HepG2 (cell line): ENCODE measurements around the gene CAPZB. TPM values are rescaled to one million over a fixed set of nuclear protein-coding genes. Genes with fewer than 3 reads are reported as not detected.
A peak's percentile ranks its signal among the peaks of the same experiment; 100 is the strongest.

Experiments used
- ARID4A ChIP-seq: sonication (generic); formaldehyde crosslinking; IDR thresholded peaks from 2 replicates; pipeline ENCODE4 v1.5.0; 2020; ENCODE audit warnings: mild to moderate bottlenecking, missing genetic modification reagents, borderline replicate concordance
- MXI1 ChIP-seq: IDR thresholded peaks from 3 replicates; pipeline ENCODE4 v1.6.1; 2012; ENCODE audit warnings: low read depth, low read length, inconsistent platforms, borderline replicate concordance
- NFRKB ChIP-seq: fragments of 450-650 bp; IDR thresholded peaks from 2 replicates; pipeline ENCODE4 v1.6.1; 2017
- SAFB2 ChIP-seq: sonication (generic); formaldehyde crosslinking; IDR thresholded peaks from 2 replicates; pipeline ENCODE4 v1.5.1; 2020; ENCODE audit warnings: missing genetic modification reagents, low read depth, mild to moderate bottlenecking, borderline replicate concordance
- SP5 ChIP-seq: IDR thresholded peaks from 2 replicates; pipeline ENCODE4 v1.6.1; 2016; ENCODE audit warnings: low read depth, borderline replicate concordance
- SRSF1 ChIP-seq: fragments of 200-400 bp; formaldehyde crosslinking; optimal IDR thresholded peaks from 2 replicates; pipeline ENCODE3; 2017; ENCODE audit warnings: mild to moderate bottlenecking, low read depth, low read length, moderate library complexity
- ZFY ChIP-seq: sonication (generic); formaldehyde crosslinking; IDR thresholded peaks from 2 replicates; pipeline ENCODE4 v1.4.0; 2020; ENCODE audit warnings: missing genetic modification reagents
- ZMYM4 ChIP-seq: sonication (generic); formaldehyde crosslinking; IDR thresholded peaks from 2 replicates; pipeline ENCODE4 v1.8.1; 2023; ENCODE audit warnings: mild to moderate bottlenecking, missing genetic modification reagents
- ZNF160 ChIP-seq: sonication (generic); formaldehyde crosslinking; IDR thresholded peaks from 2 replicates; pipeline ENCODE4 v1.8.0; 2022; ENCODE audit warnings: mild to moderate bottlenecking, inconsistent platforms, missing genetic modification reagents
- ZNF205 ChIP-seq: IDR thresholded peaks from 2 replicates; pipeline ENCODE4 v1.6.1; 2018; ENCODE audit warnings: missing biosample characterization, missing genetic modification reagents
- ZNF530 ChIP-seq: sonication (generic); formaldehyde crosslinking; IDR thresholded peaks from 2 replicates; pipeline ENCODE4 v1.5.0; 2020; ENCODE audit warnings: low read depth, mild to moderate bottlenecking, missing genetic modification reagents
- ZNF572 ChIP-seq: sonication (generic); formaldehyde crosslinking; IDR thresholded peaks from 2 replicates; pipeline ENCODE4 v1.5.1; 2020; ENCODE audit warnings: mild to moderate bottlenecking, missing genetic modification reagents
- ZNF577 ChIP-seq: sonication (generic); formaldehyde crosslinking; IDR thresholded peaks from 2 replicates; pipeline ENCODE4 v1.4.0; 2020; ENCODE audit warnings: mild to moderate bottlenecking, low read depth, missing genetic modification reagents, borderline replicate concordance
- ZNF772 ChIP-seq: sonication (generic); formaldehyde crosslinking; IDR thresholded peaks from 2 replicates; pipeline ENCODE4 v1.5.0; 2020; ENCODE audit warnings: mild to moderate bottlenecking, missing genetic modification reagents
- ZNF773 ChIP-seq: sonication (generic); formaldehyde crosslinking; IDR thresholded peaks from 2 replicates; pipeline ENCODE4 v1.4.0; 2020; ENCODE audit warnings: missing genetic modification reagents, borderline replicate concordance
- polyA plus RNA-seq, 8 experiments: library from polyadenylated mRNA; depleted of rRNA in 3 of 8; stranded (reverse) in 7 of 8; unstranded in 1 of 8; fragments of >200 nt; fragmentation: Illumina TruSeq in 4 of 8; extraction: Trizol in 4 of 8; gene quantifications; 2 replicates each; pipeline versions ENCODE4 v1.2.1 to v1.2.3, GENCODE V29; 2011 to 2016; ENCODE audit warnings: low read depth in 4 of 8, missing spikeins in 1 of 8, mixed read lengths in 1 of 8; ENCODE audit not compliant: insufficient read depth in 1 of 8
- total RNA-seq, 5 experiments: library from RNA; depleted of rRNA; stranded (reverse); fragments of >200 nt; fragmentation: Illumina TruSeq; extraction: Trizol; gene quantifications; 2 replicates each; pipeline ENCODE4 v1.2.3, GENCODE V29; 2016; ENCODE audit warnings: low read depth in 1 of 5
- TF ChIP-seq, protein P1 (sequence below): sonication (generic); formaldehyde crosslinking; IDR thresholded peaks from 2 replicates; pipeline ENCODE4 v1.8.1; 2023; ENCODE audit warnings: mild to moderate bottlenecking, missing genetic modification reagents
- TF ChIP-seq, protein P2 (sequence below): sonication (generic); formaldehyde crosslinking; IDR thresholded peaks from 2 replicates; pipeline ENCODE4 v1.4.0; 2020; ENCODE audit warnings: missing genetic modification reagents
- TF ChIP-seq, protein P3 (sequence below): sonication (generic); formaldehyde crosslinking; IDR thresholded peaks from 2 replicates; pipeline ENCODE4 v1.9.0; 2022; ENCODE audit warnings: low read depth, missing genetic modification reagents

CAPZB gene
- total and polyA plus RNA-seq, 2 of the 13 experiments (the other 11 are each of a cell fraction or from before 2014, with no cell fraction given): 58.9 to 76.9 TPM

DNA sequence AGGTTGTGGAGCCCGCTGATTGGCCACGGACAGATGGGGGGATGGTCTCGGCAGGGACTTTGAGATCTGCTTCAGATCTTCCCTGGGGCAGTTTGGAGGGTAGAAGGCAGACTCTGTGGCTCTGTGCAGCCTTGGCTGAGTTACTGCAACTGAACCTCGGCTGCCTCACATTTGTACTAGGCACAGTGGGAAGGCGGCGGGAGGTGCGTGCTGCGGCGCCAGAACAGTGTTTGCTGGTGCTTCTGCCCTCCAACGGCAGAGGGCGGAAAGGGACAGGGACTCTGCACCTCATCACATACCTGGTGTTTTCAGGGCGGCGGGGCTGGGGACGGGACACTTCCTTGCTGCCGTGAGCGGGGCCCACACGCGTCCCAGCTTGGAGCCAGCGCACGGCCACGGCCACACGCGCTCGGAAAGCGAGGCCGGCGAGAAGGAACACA is 147.0 kb downstream of the CAPZB start (continued):
- TF ChIP-seq SRSF1 (no peak), SAFB2 (CRISPR knock-in tag) (no peak; the same call in 1 of the 2 replicates), ZNF160 (no peak), ZMYM4 (peak; percentile 64), MXI1 (no peak), SP5 (CRISPR knock-in tag) (no peak; the same call in 1 of the 2 replicates), ZNF773 (CRISPR knock-in tag) (no peak), ZNF772 (peak; percentile 65; the same call in 1 of the 2 replicates), ARID4A (CRISPR knock-in tag) (peak; percentile 80; the same call in 1 of the 2 replicates), ZFY (CRISPR knock-in tag) (peak; percentile 43), NFRKB (no peak), ZNF572 (CRISPR knock-in tag) (peak; percentile 75; the same call in 1 of the 2 replicates), ZNF530 (CRISPR knock-in tag) (no peak), ZNF577 (no peak), ZNF205 (CRISPR knock-in tag) (peak; percentile 82)
- TF ChIP-seq, protein P1, sequence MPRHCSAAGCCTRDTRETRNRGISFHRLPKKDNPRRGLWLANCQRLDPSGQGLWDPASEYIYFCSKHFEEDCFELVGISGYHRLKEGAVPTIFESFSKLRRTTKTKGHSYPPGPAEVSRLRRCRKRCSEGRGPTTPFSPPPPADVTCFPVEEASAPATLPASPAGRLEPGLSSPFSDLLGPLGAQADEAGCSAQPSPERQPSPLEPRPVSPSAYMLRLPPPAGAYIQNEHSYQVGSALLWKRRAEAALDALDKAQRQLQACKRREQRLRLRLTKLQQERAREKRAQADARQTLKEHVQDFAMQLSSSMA: no peak
- TF ChIP-seq, protein P2, sequence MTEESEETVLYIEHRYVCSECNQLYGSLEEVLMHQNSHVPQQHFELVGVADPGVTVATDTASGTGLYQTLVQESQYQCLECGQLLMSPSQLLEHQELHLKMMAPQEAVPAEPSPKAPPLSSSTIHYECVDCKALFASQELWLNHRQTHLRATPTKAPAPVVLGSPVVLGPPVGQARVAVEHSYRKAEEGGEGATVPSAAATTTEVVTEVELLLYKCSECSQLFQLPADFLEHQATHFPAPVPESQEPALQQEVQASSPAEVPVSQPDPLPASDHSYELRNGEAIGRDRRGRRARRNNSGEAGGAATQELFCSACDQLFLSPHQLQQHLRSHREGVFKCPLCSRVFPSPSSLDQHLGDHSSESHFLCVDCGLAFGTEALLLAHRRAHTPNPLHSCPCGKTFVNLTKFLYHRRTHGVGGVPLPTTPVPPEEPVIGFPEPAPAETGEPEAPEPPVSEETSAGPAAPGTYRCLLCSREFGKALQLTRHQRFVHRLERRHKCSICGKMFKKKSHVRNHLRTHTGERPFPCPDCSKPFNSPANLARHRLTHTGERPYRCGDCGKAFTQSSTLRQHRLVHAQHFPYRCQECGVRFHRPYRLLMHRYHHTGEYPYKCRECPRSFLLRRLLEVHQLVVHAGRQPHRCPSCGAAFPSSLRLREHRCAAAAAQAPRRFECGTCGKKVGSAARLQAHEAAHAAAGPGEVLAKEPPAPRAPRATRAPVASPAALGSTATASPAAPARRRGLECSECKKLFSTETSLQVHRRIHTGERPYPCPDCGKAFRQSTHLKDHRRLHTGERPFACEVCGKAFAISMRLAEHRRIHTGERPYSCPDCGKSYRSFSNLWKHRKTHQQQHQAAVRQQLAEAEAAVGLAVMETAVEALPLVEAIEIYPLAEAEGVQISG (CRISPR knock-in tag): peak; percentile 68; the same call in 1 of the 2 replicates
- TF ChIP-seq, protein P3, sequence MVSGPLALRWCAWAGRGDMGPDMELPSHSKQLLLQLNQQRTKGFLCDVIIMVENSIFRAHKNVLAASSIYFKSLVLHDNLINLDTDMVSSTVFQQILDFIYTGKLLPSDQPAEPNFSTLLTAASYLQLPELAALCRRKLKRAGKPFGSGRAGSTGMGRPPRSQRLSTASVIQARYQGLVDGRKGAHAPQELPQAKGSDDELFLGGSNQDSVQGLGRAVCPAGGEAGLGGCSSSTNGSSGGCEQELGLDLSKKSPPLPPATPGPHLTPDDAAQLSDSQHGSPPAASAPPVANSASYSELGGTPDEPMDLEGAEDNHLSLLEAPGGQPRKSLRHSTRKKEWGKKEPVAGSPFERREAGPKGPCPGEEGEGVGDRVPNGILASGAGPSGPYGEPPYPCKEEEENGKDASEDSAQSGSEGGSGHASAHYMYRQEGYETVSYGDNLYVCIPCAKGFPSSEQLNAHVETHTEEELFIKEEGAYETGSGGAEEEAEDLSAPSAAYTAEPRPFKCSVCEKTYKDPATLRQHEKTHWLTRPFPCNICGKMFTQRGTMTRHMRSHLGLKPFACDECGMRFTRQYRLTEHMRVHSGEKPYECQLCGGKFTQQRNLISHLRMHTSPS (CRISPR knock-in tag): no peak
